K562 (cell line): ENCODE measurements around the gene FTL. TPM values are rescaled to one million over a fixed set of nuclear protein-coding genes. Genes with fewer than 3 reads are reported as not detected.
A peak's percentile ranks its signal among the peaks of the same experiment; 100 is the strongest.

Source experiments
- ETS2 ChIP-seq: IDR thresholded peaks from 2 replicates; pipeline ENCODE4 v1.6.1; 2016; ENCODE audit warnings: borderline replicate concordance, missing genetic modification characterization, mild to moderate bottlenecking, moderate library complexity, missing compliant biosample characterization; ENCODE audit not compliant: poor library complexity, severe bottlenecking
- KDM2B ChIP-seq: fragments of 250-450 bp; sonication (Bioruptor Pico); IDR thresholded peaks from 2 replicates; pipeline ENCODE4 v1.8.0; 2021; ENCODE audit warnings: mild to moderate bottlenecking, moderate library complexity
- NELFE ChIP-seq: IDR thresholded peaks from 2 replicates; pipeline ENCODE4 v1.6.1; 2011; ENCODE audit warnings: mild to moderate bottlenecking; ENCODE audit not compliant: insufficient read depth, insufficient read length
- PML ChIP-seq: IDR thresholded peaks from 2 replicates; pipeline ENCODE4 v1.6.1; 2012; ENCODE audit warnings: low read length, inconsistent platforms
- POLR2A ChIP-seq: fragments of 450-650 bp; conservative IDR thresholded peaks from 2 replicates; pipeline ENCODE4 v1.6.1; 2016
- POLR2G ChIP-seq: fragments of 200-400 bp; formaldehyde crosslinking; IDR thresholded peaks from 2 replicates; pipeline ENCODE4 v1.6.1; 2017; ENCODE audit warnings: low read depth, mild to moderate bottlenecking, antibody characterized with exemption, low read length, moderate library complexity
- SMARCC2 ChIP-seq: fragments of 450-650 bp; IDR thresholded peaks from 2 replicates; pipeline ENCODE4 v1.6.1; 2017; ENCODE audit warnings: antibody characterized with exemption, moderate library complexity, mild to moderate bottlenecking, low read depth
- ZBTB7A ChIP-seq: IDR thresholded peaks from 2 replicates; pipeline ENCODE4 v1.6.1; 2011; ENCODE audit warnings: low read depth, mild to moderate bottlenecking, low read length, moderate library complexity, borderline replicate concordance; ENCODE audit not compliant: control insufficient read depth
- ZNF232 ChIP-seq: sonication (generic); formaldehyde crosslinking; IDR thresholded peaks from 2 replicates; pipeline ENCODE4 v1.8.0; 2022; ENCODE audit warnings: mild to moderate bottlenecking, missing genetic modification reagents
- ZNF76 ChIP-seq: fragments of 250-450 bp; sonication (Bioruptor Pico); IDR thresholded peaks from 2 replicates; pipeline ENCODE4 v1.4.0; 2020; ENCODE audit warnings: mild to moderate bottlenecking, moderate library complexity, borderline replicate concordance
- ZNF77 ChIP-seq: fragments of 250-450 bp; sonication (Bioruptor Pico); IDR thresholded peaks from 2 replicates; pipeline ENCODE4 v1.5.0; 2020
- polyA plus RNA-seq, 8 experiments: library from polyadenylated mRNA; depleted of rRNA in 4 of 8; stranded (reverse) in 5 of 8; unstranded in 3 of 8; fragments of >200 nt; fragmentation: Nextera tagmentation in 2 of 8; fragmentation: Illumina TruSeq in 1 of 8; extraction: Ambion mirVana in 2 of 8; extraction: Trizol in 1 of 8; gene quantifications; 2 replicates each; pipeline versions ENCODE4 v1.2.1 to v1.2.3, GENCODE V29; 2011 to 2014; ENCODE audit warnings: inconsistent platforms in 1 of 8, missing spikeins in 1 of 8
- total RNA-seq, 7 experiments: library from RNA; depleted of rRNA in 6 of 7; stranded (reverse); fragments of >200 nt in 6 of 7; fragmentation: Illumina TruSeq in 2 of 7; extraction: Trizol in 2 of 7; gene quantifications; 2 replicates each; pipeline versions ENCODE4 v1.2.1 to v1.2.3, GENCODE V29; 2011 to 2021; ENCODE audit warnings: low replicate concordance in 1 of 7
- TF ChIP-seq, protein P1 (sequence below): sonication (generic); formaldehyde crosslinking; IDR thresholded peaks from 2 replicates; pipeline ENCODE4 v1.8.0; 2022; ENCODE audit warnings: missing genetic modification reagents, mild to moderate bottlenecking, borderline replicate concordance
- TF ChIP-seq, protein P2 (sequence below): fragments of 450-650 bp; formaldehyde crosslinking; IDR thresholded peaks from 2 replicates; pipeline ENCODE4 v1.4.0; 2022; ENCODE audit warnings: missing genetic modification characterization

Gene FTL
- total and polyA plus RNA-seq, 9 of the 15 experiments (the other 6 are each of a cell fraction or from before 2014, with no cell fraction given), result 1,231 to 27,415 (median 3,965) TPM

DNA sequence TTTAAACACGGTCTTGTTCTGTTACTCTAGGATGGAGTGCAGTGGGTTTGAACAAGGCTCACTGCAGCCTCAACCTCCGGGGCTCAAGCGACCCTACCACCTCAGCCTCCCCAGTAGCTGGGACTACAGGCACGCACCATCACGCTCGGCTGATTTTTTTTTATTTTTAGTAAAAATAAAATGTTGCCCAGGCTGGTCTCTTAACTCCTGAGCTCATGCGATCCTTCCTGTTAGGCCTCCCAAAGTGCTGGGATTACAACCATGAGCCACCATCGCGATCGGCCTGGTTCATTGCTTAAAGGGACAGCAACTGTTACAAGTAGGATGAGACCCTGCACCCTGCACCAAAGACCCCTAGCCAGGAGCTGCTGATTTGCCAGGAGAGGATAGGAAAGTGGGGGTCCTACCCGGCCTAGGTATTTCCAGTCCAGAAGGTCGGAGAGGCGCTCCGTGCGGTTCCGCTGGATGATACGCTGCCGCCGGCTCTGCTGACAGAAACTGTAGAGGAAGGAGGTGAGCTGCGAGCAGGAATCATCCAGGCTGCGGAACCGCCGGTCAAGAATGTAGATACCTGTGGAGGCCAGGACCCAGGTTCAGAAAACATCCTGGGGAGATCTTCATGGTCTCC is 5.1 kb downstream of the FTL start (continued):
- TF ChIP-seq ETS2 (tag) (no peak), KDM2B (CRISPR knock-in tag) (no peak), POLR2G (peak; percentile 50), ZNF77 (CRISPR knock-in tag) (no peak), ZBTB7A (peak; percentile 53; the same call in 1 of the 2 replicates), ZNF232 (CRISPR knock-in tag) (0 out of 2 replicates have a peak, but pooled peaks have one; percentile 5), PML (peak; percentile 47; the same call in 1 of the 2 replicates), ZNF76 (CRISPR knock-in tag) (no peak), SMARCC2 (no peak), NELFE (no peak), POLR2A (peak; percentile 57; the same call in 1 of the 2 replicates)
- TF ChIP-seq, protein P1, sequence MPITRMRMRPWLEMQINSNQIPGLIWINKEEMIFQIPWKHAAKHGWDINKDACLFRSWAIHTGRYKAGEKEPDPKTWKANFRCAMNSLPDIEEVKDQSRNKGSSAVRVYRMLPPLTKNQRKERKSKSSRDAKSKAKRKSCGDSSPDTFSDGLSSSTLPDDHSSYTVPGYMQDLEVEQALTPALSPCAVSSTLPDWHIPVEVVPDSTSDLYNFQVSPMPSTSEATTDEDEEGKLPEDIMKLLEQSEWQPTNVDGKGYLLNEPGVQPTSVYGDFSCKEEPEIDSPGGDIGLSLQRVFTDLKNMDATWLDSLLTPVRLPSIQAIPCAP, result no peak
- TF ChIP-seq, protein P2, sequence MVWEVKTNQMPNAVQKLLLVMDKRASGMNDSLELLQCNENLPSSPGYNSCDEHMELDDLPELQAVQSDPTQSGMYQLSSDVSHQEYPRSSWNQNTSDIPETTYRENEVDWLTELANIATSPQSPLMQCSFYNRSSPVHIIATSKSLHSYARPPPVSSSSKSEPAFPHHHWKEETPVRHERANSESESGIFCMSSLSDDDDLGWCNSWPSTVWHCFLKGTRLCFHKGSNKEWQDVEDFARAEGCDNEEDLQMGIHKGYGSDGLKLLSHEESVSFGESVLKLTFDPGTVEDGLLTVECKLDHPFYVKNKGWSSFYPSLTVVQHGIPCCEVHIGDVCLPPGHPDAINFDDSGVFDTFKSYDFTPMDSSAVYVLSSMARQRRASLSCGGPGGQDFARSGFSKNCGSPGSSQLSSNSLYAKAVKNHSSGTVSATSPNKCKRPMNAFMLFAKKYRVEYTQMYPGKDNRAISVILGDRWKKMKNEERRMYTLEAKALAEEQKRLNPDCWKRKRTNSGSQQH, result no peak
